Measurements from ENCODE around the gene CDH11. TPM values are rescaled to one million over a fixed set of nuclear protein-coding genes. Genes with fewer than 3 reads are reported as not detected.

Gene CDH11
- total RNA-seq, 1 donor from 2014 or later, result not detected

GRCh38 chr16:65000654-65001053, 121.2 kb downstream of the CDH11 start:
- no peak for DNase-seq (ENCODE audit: low spot score)
- Mint-ChIP-seq H3K27ac (no peak overlapping the region), H3K9me3 (peaks cover 31% of the 10 kb centered on the region), H3K36me3 (ENCODE audit: low read depth) (no peaks in the 10 kb centered on the region), H3K4me1 (ENCODE audit: low read depth) (no peaks in the 10 kb centered on the region), H3K4me3 (ENCODE audit: low read depth) (no peak overlapping the region), H3K27me3 (ENCODE audit: low read depth) (no peaks in the 10 kb centered on the region)
- intact Hi-C loops (cut with micrococcal nuclease), result no loop called here

GRCh38 chr16:64997751-64998150, 124.1 kb downstream of the CDH11 start:
- H3K27ac Mint-ChIP-seq, result no peak overlapping the region
- no peaks in the 10 kb centered on the region for H3K4me1 Mint-ChIP-seq (ENCODE audit: low read depth)
- intact Hi-C loops (cut with micrococcal nuclease), result no loop called here
- H3K27me3 Mint-ChIP-seq (ENCODE audit: low read depth), result no peaks in the 10 kb centered on the region
- no peaks in the 10 kb centered on the region for H3K36me3 Mint-ChIP-seq (ENCODE audit: low read depth)
- no peak for DNase-seq (ENCODE audit: low spot score)
- peaks cover 45% of the 10 kb centered on the region for H3K9me3 Mint-ChIP-seq
- no peak overlapping the region for H3K4me3 Mint-ChIP-seq (ENCODE audit: low read depth)

DNA sequence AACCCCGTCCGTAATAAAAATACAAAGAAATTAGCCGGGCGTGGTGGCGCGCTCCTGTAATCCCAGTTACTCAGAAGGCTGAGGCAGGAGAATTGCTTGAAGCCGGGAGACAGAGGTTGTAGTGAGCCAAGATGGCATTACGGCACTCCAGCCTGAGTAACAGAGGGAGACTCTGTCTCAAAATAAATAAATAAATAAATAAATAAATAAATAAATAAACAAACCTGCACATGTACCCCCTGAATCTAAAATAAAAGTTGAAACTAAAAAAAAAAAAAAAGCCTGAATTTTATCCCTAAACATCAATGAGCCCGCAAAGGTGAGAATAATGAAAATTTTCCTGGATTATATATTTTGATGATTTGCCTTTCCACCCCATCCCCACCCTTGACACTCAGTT, 124.7 kb downstream of the CDH11 start:
- Mint-ChIP-seq H3K36me3 (ENCODE audit: low read depth) (no peaks in the 10 kb centered on the region), H3K9me3 (peaks cover 40% of the 10 kb centered on the region), H3K4me1 (ENCODE audit: low read depth) (no peaks in the 10 kb centered on the region), H3K27me3 (ENCODE audit: low read depth) (no peaks in the 10 kb centered on the region), H3K4me3 (ENCODE audit: low read depth) (no peak overlapping the region), H3K27ac (no peak overlapping the region)
- DNase-seq (ENCODE audit: low spot score), result no peak
- intact Hi-C loops (cut with micrococcal nuclease), result no loop called here

DNA sequence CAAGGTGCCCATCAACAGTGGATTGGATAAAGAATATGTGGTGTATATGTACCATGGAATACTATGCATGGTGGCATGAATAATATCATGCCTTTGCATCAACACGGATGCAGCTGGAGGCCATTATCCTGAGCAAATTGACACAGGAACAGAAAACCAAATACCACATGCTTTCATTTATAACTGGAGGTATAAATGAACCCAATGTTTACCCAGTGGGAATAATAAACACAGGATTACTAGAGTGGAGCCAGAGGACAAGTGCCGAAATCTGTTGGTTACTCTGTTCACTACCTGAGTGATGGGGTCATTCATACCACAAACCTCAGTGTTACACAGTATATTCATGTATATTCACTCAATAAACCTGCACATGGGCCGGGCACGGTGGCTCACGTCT, 125.2 kb downstream of the CDH11 start:
- no peak overlapping the region for H3K4me3 Mint-ChIP-seq (ENCODE audit: low read depth)
- H3K27me3 Mint-ChIP-seq (ENCODE audit: low read depth), result no peaks in the 10 kb centered on the region
- no peaks in the 10 kb centered on the region for H3K36me3 Mint-ChIP-seq (ENCODE audit: low read depth)
- no peak for DNase-seq (ENCODE audit: low spot score)
- H3K9me3 Mint-ChIP-seq, result peaks cover 38% of the 10 kb centered on the region
- intact Hi-C loops (cut with micrococcal nuclease), result no loop called here
- no peaks in the 10 kb centered on the region for H3K4me1 Mint-ChIP-seq (ENCODE audit: low read depth)
- H3K27ac Mint-ChIP-seq, result no peak overlapping the region

- Mint-ChIP-seq H3K9me3 (peaks cover 36% of the 10 kb centered on the region), H3K4me3 (ENCODE audit: low read depth) (no peak overlapping the region), H3K27ac (no peak overlapping the region), H3K4me1 (ENCODE audit: low read depth) (no peaks in the 10 kb centered on the region), H3K27me3 (ENCODE audit: low read depth) (no peaks in the 10 kb centered on the region), H3K36me3 (ENCODE audit: low read depth) (no peaks in the 10 kb centered on the region)
- DNase-seq (ENCODE audit: low spot score), result no peak
- intact Hi-C loops (cut with micrococcal nuclease), result no loop called here
Measured at GRCh38 chr16:64993464-64993863, 128.4 kb downstream of the CDH11 start.

DNA sequence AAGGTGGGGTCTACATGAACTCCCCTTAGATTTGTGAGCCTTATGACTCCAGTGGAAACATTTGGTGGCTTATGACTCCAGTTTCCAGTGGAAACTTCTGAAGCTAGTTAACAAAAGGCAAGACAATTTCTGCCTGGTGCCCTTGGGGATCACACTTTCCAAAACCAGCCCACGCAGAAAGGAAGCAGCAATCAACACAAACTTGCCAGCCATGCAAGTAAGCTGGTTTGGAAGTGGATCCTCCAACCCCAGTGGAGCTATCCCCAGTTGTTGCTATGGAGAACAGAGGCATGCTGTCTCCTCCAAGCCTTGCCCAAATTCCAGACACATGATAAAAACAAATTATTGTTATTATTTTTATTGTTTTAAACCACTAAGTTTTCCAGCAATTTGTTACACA, 130.9 kb downstream of the CDH11 start:
- DNase-seq (ENCODE audit: low spot score), result no peak
- H3K27me3 Mint-ChIP-seq (ENCODE audit: low read depth), result no peaks in the 10 kb centered on the region
- H3K36me3 Mint-ChIP-seq (ENCODE audit: low read depth), result no peaks in the 10 kb centered on the region

GRCh38 chr16:64990101-64990500, 131.8 kb downstream of the CDH11 start:
- Mint-ChIP-seq H3K9me3 (peaks cover 37% of the 10 kb centered on the region), H3K36me3 (ENCODE audit: low read depth) (no peaks in the 10 kb centered on the region), H3K4me1 (ENCODE audit: low read depth) (no peaks in the 10 kb centered on the region), H3K27ac (no peak overlapping the region), H3K4me3 (ENCODE audit: low read depth) (no peak overlapping the region), H3K27me3 (ENCODE audit: low read depth) (no peaks in the 10 kb centered on the region)
- intact Hi-C loops (cut with micrococcal nuclease), result no loop called here
- DNase-seq (ENCODE audit: low spot score), result no peak

More for the DNA sequence above, 130.9 kb downstream of the CDH11 start:
- no peaks in the 10 kb centered on the region for H3K4me1 Mint-ChIP-seq (ENCODE audit: low read depth)
- peaks cover 46% of the 10 kb centered on the region for H3K9me3 Mint-ChIP-seq
- intact Hi-C loops (cut with micrococcal nuclease), result no loop called here
- no peak overlapping the region for H3K4me3 Mint-ChIP-seq (ENCODE audit: low read depth)
- H3K27ac Mint-ChIP-seq, result no peak overlapping the region

DNA sequence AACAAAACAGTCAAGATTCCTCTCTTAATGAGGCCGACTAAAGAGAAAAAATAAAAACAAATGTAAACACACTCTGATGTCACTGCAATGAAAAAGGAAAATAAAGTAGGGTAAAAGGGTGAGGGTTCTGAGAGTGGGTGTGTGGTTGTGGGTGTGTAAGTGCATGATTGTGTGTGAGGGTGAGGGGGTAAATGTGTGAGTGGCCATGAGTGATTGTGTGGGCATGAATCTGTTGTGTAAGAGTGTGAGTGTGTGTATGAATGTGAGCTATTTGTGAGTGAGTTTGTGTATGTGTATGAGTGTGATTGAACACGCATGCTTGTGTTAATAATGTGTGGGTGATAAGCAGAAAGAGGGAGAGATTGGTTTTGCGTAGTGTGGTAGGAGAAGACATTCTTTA, 132.8 kb downstream of the CDH11 start:
- no peaks in the 10 kb centered on the region for H3K36me3 Mint-ChIP-seq (ENCODE audit: low read depth)
- H3K4me1 Mint-ChIP-seq (ENCODE audit: low read depth), result no peaks in the 10 kb centered on the region
- no peaks in the 10 kb centered on the region for H3K27me3 Mint-ChIP-seq (ENCODE audit: low read depth)
- no peak overlapping the region for H3K4me3 Mint-ChIP-seq (ENCODE audit: low read depth)
- intact Hi-C loops (cut with micrococcal nuclease), result no loop called here
- no peak overlapping the region for H3K27ac Mint-ChIP-seq
- H3K9me3 Mint-ChIP-seq, result peaks cover 29% of the 10 kb centered on the region
- DNase-seq (ENCODE audit: low spot score), result no peak

DNA sequence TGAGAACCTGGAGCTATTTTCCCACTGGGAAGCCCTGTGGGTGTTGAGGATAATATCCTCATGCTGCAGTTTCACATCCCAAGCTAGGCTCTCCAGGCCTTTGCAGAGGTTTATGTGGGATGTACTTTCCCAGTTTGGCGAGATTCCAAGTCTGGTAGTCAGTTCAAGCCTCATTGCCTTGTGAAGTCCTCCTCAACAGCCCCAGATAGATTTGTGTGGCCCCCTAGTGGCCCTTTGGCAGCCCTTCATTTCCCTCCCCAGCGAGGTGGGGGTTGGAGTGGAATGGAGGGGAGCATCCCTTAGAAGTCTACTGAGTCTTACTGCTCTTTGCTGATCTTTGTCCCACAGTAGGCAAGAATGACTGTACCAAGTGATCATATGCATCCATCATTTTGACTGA, 137.9 kb downstream of the CDH11 start:
- Mint-ChIP-seq H3K27me3 (ENCODE audit: low read depth) (no peaks in the 10 kb centered on the region), H3K27ac (no peak overlapping the region), H3K4me3 (ENCODE audit: low read depth) (no peak overlapping the region), H3K4me1 (ENCODE audit: low read depth) (no peaks in the 10 kb centered on the region), H3K36me3 (ENCODE audit: low read depth) (no peaks in the 10 kb centered on the region), H3K9me3 (peaks cover 31% of the 10 kb centered on the region)
- DNase-seq (ENCODE audit: low spot score), result no peak
- intact Hi-C loops (cut with micrococcal nuclease), result no loop called here

DNA sequence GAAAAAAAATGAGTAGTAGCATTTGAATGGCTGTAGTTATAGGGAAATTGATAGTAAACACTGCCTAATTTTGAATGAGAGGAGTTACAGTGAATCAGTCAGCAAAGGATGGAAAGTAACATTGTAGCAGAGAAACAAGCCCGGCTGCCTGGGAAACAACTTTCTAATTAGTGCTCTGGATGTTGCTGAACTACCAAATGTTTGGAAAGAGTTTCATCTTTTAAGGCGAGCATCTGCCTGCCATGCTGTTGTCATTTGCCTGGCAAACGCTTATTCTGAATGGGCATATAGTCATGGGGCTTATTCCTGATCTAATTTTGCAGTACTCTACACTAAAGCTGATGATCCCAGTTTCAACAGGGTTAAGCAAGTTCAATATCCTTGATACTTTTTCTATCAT, 138.6 kb downstream of the CDH11 start:
- Mint-ChIP-seq H3K4me1 (ENCODE audit: low read depth) (no peaks in the 10 kb centered on the region), H3K27ac (no peak overlapping the region), H3K9me3 (peaks cover 36% of the 10 kb centered on the region), H3K4me3 (ENCODE audit: low read depth) (no peak overlapping the region), H3K27me3 (ENCODE audit: low read depth) (no peaks in the 10 kb centered on the region), H3K36me3 (ENCODE audit: low read depth) (no peaks in the 10 kb centered on the region)
- DNase-seq (ENCODE audit: low spot score), result no peak
- intact Hi-C loops (cut with micrococcal nuclease), result no loop called here

GRCh38 chr16:64982581-64982980, 139.3 kb downstream of the CDH11 start:
- no peaks in the 10 kb centered on the region for H3K4me1 Mint-ChIP-seq (ENCODE audit: low read depth)
- H3K36me3 Mint-ChIP-seq (ENCODE audit: low read depth), result no peaks in the 10 kb centered on the region
- H3K4me3 Mint-ChIP-seq (ENCODE audit: low read depth), result no peak overlapping the region
- peaks cover 32% of the 10 kb centered on the region for H3K9me3 Mint-ChIP-seq
- intact Hi-C loops (cut with micrococcal nuclease), result no loop called here
- no peaks in the 10 kb centered on the region for H3K27me3 Mint-ChIP-seq (ENCODE audit: low read depth)
- no peak for DNase-seq (ENCODE audit: low spot score)
- H3K27ac Mint-ChIP-seq, result no peak overlapping the region

DNA sequence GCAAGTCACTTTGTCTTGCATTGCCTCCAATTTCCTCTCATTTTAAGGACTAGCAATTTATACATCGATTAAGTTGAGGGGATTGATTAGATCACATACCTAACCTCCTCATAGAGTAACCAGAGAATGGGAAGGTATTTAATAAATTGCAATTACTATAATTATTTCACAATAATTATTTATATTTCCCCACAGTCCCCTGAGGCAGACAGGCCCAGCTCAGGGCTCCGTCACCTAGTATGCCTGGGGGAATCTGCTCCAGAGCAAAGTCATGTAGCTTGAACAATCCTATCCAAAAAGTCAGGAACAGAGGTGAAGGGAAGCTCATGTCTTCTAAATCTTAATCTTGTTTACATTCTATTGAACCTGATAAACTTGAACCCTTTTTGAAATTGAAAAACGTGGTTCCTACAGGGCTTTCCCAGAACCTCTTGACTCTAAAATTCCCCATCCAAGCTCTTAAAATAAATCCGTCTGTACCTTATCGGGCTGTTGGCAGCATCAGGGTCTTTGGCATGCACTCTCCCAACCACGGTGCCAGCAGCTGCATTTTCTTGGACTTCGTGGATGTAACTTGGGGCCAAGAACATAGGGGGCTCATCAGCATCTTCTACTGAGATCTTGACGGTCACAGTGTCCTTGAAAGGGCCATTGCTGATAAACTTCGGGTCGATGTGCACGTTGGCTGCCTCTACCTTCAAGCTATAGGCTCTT, 140.1 kb downstream of the CDH11 start:
- intact Hi-C loops (cut with micrococcal nuclease), result no loop called here
- H3K9me3 Mint-ChIP-seq, result peaks cover 23% of the 10 kb centered on the region
- H3K36me3 Mint-ChIP-seq (ENCODE audit: low read depth), result no peaks in the 10 kb centered on the region
- no peak overlapping the region for H3K4me3 Mint-ChIP-seq (ENCODE audit: low read depth)
- H3K27ac Mint-ChIP-seq, result no peak overlapping the region
- no peaks in the 10 kb centered on the region for H3K27me3 Mint-ChIP-seq (ENCODE audit: low read depth)
- H3K4me1 Mint-ChIP-seq (ENCODE audit: low read depth), result no peaks in the 10 kb centered on the region
- no peak for DNase-seq (ENCODE audit: low spot score)

DNA sequence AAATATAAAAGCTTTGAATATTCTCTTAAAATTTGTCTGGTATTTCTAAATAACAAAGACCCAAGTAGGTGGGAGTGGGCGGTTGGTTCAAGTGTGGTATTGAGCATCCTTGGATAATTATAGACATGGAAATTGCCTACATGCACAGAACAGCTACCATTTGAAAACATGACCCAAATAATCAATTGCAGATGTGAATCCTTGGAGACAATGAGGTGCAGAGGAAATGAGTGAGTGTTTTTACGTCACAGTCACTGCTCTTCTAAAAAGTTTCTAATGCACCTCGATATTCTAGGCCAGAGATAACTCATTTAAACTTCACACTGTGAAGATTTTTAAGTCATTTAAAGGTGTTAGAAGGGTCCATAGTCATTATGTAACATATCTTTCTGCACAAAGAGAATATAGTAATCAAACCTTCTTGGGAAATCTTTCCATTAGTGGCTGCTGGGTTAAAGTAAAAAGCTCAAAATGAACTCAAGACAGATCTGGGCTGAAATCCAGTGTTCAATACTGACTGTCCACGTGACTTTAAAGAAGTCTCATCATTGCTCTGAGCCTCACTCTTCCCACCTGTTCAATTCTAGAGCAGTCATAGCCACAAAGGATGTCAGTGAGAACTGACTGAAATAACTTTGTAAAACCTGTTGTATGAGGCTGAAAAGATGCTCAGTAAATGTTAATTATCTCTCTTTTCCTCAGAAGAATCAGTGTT, 144.5 kb downstream of the CDH11 start:
- no peaks in the 10 kb centered on the region for H3K36me3 Mint-ChIP-seq (ENCODE audit: low read depth)
- H3K4me1 Mint-ChIP-seq (ENCODE audit: low read depth), result no peaks in the 10 kb centered on the region
- H3K27me3 Mint-ChIP-seq (ENCODE audit: low read depth), result no peaks in the 10 kb centered on the region

More for the DNA sequence above, 144.5 kb downstream of the CDH11 start:
- no peak for DNase-seq (ENCODE audit: low spot score)
- no peak overlapping the region for H3K27ac Mint-ChIP-seq
- peaks cover 40% of the 10 kb centered on the region for H3K9me3 Mint-ChIP-seq
- no peak overlapping the region for H3K4me3 Mint-ChIP-seq (ENCODE audit: low read depth)
- intact Hi-C loops (cut with micrococcal nuclease), result no loop called here
